Stimulated activated CD4-positive, alpha-beta T cell treated with anti-CD3 and anti-CD28 coated beads, Interleukin-1b, Interleukin-23, amount 100 ng/mL, for 1 hour (primary cell): ENCODE data around the gene NGEF.

ENCODE experiments used
- DNase-seq, 2 donors: peaks; one replicate each; pipeline ENCODE4 v3.0.0-alpha.2; 2020; ENCODE audit warnings: low read depth in 2 of 2

The NGEF gene

GRCh38 chr2:232999354-232999753 lies 13.7 kb downstream of the NGEF start:
- no peak for DNase-seq

- no peak for DNase-seq
Observed at GRCh38 chr2:232998666-232998985, 14.4 kb downstream of the NGEF start.

- DNase-seq, result no peak
Observed at GRCh38 chr2:232997749-232998665, 15.0 kb downstream of the NGEF start.

- DNase-seq, result no peak
Observed at GRCh38 chr2:232994446-232994845, 18.6 kb downstream of the NGEF start.

GRCh38 chr2:232993231-232993821 lies 19.7 kb downstream of the NGEF start:
- no peak for DNase-seq

- no peak for DNase-seq
Observed at GRCh38 chr2:232986155-232986554, 26.9 kb downstream of the NGEF start.

- DNase-seq, result no peak
Observed at GRCh38 chr2:232984451-232985207, 28.4 kb downstream of the NGEF start.

- DNase-seq, result no peak
Observed at GRCh38 chr2:232983669-232984140, 29.4 kb downstream of the NGEF start.

- no peak for DNase-seq
Observed at GRCh38 chr2:232982926-232983668, 30.0 kb downstream of the NGEF start.

- DNase-seq, result no peak
Observed at GRCh38 chr2:232981767-232982360, 31.2 kb downstream of the NGEF start.

- DNase-seq, result no peak
Observed at GRCh38 chr2:232981356-232981755, 31.7 kb downstream of the NGEF start.

- no peak for DNase-seq
Observed at GRCh38 chr2:232980683-232981082, 32.4 kb downstream of the NGEF start.

- no peak for DNase-seq
Observed at GRCh38 chr2:232979871-232980461, 33.1 kb downstream of the NGEF start.

GRCh38 chr2:232977438-232977971 lies 35.6 kb downstream of the NGEF start:
- DNase-seq, result no peak

GRCh38 chr2:232976666-232977437 lies 36.2 kb downstream of the NGEF start:
- no peak for DNase-seq

- no peak for DNase-seq
Observed at GRCh38 chr2:232976176-232976575, 36.9 kb downstream of the NGEF start.

- DNase-seq, result no peak
Observed at GRCh38 chr2:232974396-232974795, 38.7 kb downstream of the NGEF start.

GRCh38 chr2:232973796-232974195 lies 39.3 kb downstream of the NGEF start:
- DNase-seq, result no peak

- no peak for DNase-seq
Observed at GRCh38 chr2:232973011-232973735, 39.9 kb downstream of the NGEF start.
